GM18502 (cell line): Measurements from ENCODE around the gene OXGR1.
"Not testable (repeated sequence)": the region's sequence is repeated elsewhere in the genome, so short reads cannot be mapped to it uniquely, and the experiment has no call there.

Source experiments
- ATAC-seq: cut with Tn5 transposase; IDR thresholded peaks from one replicate; pipeline ENCODE4 v1.9.1; 2021; ENCODE audit warnings: mild to moderate bottlenecking; ENCODE audit not compliant: unreplicated experiment, poor library complexity

Gene OXGR1

DNA sequence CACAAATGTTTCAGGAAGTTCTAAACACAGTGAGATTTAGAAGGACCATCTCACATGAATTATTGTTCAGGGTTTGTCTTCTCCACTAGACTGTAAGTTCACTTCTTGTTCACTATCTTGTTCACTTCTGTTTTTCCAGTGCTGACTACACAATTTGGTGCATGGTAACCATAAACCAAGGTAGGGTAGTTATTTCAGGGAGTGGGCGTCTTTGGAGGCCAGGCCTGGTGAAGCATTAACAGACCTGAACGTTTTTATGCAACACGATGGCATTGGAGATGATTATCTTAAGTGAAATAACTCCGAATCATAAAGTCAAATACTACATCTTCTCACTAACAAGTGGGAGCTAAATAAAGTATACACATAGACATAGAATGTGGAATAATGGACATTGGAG is 14.4 kb upstream of the OXGR1 start:
- ATAC-seq = no peak

DNA sequence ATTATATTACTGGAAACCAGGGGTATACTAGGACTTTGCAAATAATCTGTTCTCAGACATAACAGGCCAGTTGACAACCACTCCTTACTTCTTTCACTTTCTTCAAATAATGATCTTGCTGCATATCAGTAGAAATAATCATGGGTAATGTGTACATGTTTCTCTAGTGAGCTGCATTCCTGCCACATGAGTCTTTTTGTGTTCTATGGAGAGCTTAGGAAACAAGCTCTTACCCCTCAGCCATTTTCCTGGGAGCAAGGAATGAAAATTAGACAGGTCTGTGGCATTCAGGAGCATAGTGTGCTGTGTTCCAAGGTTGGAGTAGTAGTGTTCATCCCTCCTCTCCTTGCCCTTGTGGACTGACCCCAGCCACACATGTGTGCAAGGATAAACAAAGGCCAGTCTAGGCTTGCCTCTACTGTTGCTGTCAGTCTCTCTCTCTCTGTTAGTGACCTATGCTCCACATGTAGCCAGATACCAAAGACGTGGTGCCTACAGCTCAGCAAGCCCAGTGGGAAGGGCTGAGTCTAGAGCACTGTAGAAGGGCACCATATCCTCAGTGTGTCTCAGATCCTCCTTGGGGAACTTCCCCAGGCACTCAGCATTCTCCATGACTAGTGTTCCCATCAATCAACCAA is 11.5 kb upstream of the OXGR1 start:
- ATAC-seq = no peak

DNA sequence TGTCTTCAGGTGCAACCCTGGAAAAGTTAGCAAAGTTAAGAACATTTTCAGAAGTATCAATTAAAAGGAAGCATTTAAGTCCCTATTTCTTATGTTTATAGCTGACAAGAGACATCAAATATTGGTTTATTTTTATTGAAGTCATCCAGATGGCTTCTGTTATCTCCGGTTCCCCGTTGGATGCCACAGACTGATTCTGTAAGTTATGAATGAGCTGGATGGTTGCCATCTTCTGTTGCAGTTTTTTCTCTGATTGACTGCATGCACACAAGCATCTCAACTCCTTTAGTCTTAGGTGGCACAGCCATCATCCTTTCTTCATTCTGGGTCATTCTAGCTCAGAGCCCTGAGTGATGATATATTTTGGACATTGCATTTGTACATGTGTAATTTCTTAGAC is 10.6 kb upstream of the OXGR1 start:
- ATAC-seq = no peak

DNA sequence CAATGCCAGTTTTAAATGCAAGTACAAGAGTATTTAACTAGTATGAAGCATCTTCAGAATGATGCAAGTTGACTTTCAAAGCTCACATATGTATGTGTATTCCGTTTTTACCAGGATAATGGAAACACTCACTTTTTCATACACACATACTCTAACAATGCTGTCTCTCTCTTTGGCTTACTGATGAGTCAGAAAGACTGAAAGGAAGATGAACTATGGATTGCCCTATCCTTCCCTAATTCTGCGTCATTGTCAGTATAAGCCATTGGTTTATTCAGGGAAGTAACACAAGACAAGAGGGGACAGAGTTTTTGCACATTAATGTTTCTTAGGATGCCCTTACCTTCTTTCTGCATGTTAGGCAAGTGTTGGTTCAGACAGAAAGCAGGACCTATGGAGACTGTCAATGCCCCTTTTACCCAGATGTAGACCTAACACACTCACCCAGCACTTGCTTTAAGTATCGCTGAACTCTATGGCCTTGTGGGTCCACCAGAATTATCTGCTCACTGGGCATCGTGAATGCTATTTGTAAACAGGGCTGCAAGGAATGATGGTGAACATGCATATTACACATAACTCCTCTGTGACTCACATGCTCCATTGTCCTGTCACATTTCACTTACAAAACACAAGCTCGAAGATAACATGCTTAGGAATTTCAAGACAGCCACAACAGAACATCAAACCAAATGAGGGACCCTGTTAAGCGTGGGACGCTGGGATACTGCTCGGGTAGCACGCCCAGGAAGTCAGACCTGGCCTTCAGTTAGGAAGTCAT is 10.0 kb upstream of the OXGR1 start:
- ATAC-seq = no peak

DNA sequence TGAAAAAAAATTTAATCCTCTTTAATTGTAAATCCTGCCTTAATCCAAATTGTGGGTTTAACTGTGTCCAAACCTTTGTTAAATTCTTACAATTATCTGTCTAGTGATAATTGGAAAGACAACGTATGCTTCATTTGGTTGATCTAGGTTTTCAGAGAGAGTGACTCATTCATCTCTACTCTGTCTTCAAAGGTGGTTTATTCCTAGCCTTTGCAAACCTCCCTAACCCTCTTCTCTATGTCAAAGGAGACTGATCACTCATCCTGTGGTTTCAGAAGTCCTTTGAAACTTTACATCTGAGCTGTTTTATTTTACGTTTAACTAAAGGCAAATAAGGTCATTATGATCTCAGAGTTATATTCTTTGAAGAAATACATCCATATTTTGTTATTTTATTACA is 8.8 kb upstream of the OXGR1 start:
- peak; percentile 50 for ATAC-seq

DNA sequence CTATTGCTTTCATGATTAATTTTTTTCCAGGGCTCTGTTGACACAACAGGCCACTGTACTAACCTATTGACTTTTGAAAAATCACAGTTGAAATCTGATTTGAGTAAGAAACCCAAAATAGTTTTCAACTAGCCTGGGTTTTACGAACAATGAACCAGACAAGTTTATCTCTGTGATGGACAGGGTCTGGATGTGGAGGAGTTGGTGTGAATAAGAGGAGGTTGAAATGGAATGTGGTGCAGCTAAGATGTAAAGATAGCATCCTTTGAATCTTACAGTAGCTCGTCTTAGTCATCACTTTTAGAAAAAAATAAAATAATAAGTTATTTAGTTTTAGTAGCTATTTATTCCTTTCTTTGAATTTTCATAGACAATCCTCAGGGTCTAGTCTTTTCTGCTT is 8.3 kb upstream of the OXGR1 start:
- no peak for ATAC-seq

DNA sequence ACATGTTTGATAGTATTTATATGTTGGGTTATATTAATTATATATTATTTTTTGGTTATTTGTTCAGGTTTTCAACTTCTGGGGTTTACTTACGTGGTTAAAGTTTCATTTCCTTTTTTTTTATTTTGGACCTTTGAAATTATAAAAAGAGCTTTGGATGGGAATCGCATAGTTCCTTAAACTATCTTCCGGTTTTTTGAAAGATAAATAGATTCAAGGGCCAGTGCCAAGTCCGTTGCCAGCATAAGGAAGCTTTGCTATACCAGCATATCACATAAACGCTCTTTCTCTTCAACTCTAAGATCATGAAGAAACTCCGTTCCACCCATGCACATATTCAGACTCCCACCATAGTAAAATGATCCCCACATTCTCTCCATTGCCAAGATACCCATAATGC is 7.4 kb upstream of the OXGR1 start:
- ATAC-seq = no peak

DNA sequence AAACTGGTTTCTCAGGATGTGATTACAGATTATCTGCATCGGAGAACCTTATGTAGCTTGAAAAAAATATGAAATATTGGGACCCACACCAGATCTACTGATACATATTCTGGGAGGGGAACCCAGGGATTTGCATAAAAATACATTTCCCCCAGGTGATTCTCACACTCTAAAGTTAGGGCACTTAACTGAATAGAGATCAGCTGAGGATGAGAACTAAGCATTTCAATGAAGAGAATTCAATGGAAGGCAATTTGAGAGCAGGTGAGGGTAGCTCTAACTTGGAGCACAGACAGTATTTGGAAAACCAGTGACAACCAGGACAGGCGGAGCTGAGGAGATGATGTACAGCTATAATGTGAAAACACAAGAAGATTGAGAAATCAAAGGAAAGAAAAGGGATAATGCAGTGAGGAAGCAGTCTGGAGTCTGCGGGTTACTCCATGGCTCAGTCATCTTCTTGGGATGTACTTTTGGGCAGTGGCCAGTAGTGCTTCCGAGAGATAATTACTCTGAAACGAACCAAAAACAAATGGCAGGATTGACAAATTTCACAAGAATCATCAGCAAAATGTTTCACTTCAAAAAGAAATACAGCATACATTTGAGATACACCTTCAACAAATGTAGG is 6.1 kb upstream of the OXGR1 start:
- ATAC-seq = no peak

DNA sequence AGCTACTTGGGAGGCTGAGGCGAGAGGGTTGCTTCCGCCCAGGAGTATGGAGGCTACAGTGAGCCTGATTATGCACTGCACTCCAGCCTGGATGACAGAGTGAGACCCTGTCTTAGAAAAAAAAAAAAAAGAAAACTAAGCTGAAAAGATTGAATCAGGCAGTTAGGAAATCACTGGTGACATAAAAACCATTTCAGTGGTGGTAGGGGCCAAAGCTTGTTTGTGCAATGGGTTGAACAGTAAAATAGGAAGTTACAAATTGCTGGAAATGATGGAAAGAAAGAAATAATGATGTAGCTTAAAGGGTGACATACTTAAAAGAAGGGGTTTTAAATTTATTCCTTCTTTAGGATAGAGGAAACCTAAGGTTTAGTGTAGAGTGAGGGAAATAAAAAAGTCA is 4.8 kb upstream of the OXGR1 start:
- no peak for ATAC-seq

DNA sequence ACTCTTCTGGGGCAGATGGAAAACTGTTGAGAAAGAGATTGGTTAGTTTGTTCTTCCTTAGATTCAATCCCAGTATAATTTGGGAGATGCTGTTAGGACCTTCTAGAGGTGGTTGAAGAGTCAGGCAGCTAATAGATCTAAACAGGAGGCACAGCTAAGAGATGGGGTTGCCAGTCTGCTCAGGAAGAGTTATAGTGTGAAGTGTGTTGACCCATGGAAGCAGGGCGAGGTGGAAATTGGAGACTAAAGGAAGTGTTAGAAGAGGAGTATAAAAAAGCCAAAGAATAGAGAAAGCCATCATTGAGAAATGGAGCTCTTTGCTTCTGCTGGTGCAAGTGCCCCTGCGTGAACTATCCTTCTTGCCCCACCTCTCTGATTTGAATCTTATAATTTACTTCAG is 3.8 kb upstream of the OXGR1 start:
- ATAC-seq = no peak

DNA sequence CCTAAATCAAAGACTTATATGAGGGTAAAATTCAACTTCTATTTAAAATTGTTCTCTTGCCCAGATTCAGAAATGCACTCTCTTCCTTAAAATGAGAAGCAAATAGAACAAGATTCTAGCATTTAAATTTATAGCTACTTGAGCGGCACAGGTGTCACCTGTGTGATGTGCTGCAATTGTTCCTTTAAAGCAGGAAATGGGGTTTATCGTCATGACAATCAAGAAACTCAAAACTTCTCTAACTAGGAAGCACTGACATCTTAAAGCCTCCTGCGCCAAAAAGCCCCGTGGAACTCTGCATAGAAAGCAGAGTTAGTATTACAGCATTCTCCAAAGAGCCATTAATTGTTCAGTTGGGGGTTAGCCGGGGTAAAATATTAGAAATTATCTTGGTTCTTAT is 2.6 kb upstream of the OXGR1 start:
- ATAC-seq = no peak

DNA sequence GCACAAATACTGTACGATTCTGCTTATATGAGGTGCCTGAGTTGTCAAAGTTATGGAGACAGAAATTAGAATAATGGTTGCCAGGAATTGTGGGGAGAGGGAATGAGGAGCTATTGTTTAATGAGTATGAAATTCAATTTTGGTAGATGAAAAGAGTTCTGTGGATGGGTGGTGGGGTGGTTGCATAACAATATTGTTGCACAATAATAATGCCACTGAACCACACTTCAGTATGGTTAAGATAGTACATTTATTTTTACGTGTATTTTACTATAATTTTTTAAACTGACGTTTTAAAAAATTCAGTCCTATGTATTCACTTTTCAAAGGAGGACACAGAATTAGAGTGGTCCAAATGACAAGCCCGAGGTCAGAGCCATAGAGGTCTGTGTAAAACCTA is 1.8 kb upstream of the OXGR1 start:
- ATAC-seq = no peak

DNA sequence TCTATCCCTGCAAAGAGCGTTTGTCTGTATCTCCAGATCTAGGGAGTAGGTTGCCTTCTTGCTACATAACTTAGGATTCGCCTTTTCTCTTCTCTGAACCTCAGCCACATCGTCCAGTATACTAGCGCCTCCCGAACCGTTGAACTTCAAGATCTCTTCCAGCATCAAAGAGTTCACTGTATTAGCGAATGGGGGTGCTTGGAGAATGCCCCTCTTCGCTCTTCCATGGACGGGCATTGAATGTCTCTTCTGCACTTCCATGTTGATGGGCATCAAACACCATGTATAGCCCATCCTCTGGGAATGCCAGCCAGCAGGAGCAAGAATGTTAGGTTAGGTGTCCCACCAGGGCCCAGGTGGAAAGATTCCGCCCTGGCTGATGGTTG is 575 bp upstream of the OXGR1 start:
- no peak for ATAC-seq

DNA sequence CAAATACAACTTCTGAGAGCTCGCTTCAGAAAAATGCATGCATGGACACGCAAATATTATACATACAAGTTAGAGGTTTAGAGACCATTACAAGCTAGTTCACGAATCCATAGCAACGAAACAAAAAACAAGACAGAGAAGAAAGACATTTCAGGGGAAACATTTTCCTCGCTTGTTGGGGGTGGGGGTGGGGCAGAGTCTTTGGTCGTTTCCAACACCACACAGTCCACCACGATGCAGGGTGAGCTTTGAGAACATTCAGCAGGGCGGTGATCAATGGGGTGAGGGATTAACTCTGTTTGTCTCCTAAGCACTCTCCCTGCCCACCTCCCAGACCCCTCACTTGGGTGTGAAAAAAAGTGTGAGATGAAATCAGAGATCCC is 651 bp downstream of the OXGR1 start:
- no peak for ATAC-seq

DNA sequence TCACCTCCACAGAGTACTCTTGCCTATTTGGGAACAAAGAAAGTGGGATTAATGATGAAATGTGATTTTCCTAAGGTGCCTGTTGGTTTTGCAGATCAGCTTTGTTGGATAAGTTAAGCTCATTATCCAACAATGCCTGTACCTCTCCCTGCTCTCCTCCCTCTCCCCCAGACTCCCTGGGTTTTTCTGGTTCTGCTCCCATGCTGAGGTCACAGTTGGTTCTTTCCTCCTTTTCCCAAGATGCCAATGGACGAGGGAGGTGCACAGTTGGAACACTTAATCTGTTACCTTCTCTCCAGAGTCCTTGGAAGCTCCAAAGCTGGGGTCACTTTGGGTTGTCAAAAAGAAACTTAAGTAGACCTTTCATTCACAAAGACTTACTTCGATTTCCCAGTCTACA is 1.6 kb downstream of the OXGR1 start:
- no peak for ATAC-seq

DNA sequence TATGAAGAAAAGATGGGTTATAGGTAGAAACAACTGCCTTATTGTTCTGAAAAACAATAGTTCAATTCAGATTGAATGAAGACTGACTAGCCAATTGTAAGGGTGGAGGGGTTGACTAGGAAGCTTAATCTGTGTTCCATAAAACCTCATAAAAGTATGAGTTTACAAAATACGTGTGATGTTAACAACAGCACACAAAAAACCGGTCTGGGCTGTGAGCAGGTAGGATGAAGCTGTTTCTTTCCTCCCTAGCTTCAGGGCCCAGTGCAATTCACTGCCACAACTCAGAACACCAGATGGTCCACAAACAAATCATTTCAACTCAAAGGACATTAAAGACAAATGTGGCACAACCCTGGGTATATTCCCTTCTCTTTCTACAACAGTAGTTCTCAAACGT is 3.2 kb downstream of the OXGR1 start:
- no peak for ATAC-seq

DNA sequence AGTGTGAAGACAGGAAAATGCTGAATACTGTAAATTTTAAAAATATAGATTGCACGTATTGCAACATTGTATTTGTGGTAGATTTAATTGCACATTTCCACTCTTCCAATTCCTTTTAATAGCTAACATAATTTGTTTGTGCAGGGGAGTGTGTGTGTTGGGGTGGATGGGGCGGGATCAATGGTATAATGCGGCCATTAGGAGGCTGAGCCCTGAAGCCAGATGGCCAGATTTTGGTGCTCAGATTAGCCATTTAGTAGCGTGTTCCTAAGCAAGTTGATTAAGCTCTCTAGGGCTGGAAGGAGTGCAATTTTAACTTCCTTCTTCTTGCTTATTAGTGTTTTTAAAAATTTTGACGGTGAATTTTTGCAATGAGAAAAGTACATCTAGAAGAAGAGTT is 5.8 kb downstream of the OXGR1 start:
- ATAC-seq = no peak

DNA sequence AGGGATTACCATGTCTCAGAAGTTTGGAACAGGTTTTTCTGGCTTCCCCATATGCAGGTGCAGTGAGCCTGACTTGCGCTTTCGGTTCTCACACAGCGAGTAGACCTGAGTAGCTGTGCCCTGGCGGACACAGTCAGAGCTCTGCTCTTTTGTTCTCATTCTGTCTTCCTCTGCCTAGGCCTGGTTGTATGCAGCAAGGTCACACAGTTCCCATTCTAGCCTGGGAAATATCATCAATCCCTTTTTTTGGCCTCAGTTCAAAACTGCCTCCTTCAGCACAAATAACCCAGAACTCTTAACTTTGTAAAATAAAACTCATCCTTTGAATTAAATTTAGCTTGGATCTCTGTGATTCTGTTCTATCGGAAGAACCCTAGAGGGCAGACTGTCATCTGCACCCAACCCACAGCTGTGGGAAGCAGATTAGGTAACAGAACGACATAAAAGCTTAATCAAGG is 10.2 kb downstream of the OXGR1 start:
- ATAC-seq = peak; percentile 100

DNA sequence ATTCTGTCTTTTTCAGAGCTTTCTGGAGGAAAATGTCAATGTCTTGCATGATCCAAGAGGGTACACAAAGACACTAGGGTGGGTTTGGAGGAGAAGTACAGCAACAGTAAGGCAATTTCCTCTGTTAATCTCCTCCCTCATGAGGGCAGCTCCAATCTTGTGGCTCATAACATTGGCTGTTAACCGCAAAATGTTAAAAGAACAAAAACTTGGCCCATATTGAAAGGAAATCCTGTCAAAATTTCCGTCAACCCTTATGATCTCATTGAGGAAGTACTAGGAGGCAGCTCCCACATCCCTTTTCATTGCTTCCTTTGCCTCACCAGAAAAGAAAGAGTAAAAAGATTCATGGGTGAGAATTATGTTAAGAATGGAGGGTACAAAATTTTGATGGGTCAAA is 11.6 kb downstream of the OXGR1 start:
- ATAC-seq = no peak

DNA sequence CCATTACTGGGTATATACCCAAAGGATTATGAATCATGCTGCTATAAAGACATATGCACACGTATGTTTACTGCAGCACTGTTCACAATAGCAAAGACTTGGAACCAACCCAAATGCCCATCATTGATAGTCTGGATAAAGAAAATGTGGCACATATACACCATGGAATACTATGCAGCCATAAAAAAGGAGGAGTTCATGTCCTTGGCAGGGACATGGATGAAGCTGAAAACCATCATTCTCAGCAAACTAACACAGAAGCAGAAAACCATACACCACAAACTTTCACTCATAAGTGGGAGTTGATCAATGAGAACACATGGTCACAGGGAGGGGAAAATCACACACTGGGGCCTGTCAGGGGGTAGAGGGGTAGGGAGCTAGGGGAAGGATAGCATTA is 14.4 kb downstream of the OXGR1 start:
- not testable (repeated sequence) for ATAC-seq

DNA sequence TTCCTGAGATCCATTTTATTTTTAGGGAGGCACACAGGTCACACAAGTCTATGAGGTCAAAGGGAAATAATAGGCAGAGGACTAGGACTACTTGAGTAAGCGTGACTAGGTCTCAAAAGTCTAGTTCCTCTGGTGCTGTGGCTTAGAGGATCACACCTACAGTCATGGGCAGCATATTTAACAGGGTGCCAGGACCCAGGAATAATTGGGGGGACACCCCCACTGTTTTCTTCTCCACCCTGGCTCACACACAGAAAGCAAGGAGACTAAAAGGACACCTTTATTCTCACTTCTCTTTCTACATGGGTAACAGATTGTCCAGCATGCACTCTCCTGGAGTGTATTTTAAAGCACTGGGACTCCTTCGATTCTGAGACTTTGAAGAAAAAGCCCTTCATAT is 26.2 kb downstream of the OXGR1 start:
- no peak for ATAC-seq

DNA sequence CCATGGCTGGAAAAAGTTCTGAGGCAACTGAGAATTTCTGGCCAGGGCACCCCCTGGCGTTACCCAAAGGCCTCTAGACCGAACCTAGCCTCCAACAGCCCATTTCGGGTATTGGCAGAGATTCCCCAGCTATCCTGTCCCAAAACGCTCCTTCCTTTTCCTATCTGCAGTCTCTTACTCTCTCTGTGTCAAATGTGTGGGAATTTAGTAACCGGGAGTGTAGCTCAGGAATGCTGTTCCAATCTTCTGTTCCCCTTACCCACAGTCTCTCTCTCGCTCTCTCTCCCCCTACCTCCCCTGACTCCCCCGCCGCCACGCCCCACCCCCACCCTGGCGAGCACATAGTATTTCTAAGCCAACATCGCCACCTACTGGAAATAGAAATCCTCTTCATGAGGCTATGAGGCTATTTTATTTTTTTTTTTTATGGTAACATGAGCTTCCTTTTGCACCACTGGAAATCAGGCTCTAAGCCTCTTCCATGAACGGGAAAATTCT is 27.0 kb downstream of the OXGR1 start:
- no peak for ATAC-seq
